ENCODE measurements around the gene LCN2. TPM values are rescaled to one million over a fixed set of nuclear protein-coding genes. Genes with fewer than 3 reads are reported as not detected.

The LCN2 gene
- total RNA-seq, 1 experiment from 2014 or later: 537 TPM

DNA sequence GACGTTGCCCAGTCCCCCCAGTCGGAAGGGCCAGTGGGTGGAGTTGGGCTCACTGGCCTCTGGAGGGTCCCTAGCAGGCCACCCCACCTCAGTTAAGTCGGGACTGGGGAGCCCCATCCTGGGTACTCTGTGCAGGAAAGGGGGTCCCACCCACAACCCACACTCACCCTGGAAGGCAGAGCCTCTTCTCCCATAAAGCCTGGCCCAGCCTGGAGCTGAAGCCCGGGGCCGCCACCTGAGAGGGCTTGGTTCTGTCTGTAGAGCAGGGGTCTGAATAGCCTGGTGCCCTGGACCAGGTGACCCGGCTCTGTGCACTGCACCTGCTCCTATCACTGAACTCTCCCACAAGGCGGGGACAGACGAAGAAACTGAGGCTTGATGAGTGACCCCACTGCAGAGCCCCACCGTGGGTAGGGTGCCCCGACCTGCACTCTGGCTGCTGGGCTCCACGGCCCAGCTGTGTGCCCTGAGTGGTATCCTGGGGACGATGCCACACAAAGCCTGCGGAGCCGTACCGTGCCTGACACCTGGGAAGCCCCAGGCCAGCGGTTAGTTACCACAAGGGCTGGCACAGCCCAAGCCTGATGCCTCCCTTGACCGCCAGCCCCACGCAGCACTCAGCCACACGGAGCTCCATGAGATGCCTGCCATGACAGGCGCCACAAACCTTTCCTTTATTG, 29.1 kb upstream of the LCN2 start:
- no peaks in the 10 kb centered on the region for H3K36me3 ChIP-seq (ENCODE audit: low read depth)
- TF ChIP-seq, protein P1, sequence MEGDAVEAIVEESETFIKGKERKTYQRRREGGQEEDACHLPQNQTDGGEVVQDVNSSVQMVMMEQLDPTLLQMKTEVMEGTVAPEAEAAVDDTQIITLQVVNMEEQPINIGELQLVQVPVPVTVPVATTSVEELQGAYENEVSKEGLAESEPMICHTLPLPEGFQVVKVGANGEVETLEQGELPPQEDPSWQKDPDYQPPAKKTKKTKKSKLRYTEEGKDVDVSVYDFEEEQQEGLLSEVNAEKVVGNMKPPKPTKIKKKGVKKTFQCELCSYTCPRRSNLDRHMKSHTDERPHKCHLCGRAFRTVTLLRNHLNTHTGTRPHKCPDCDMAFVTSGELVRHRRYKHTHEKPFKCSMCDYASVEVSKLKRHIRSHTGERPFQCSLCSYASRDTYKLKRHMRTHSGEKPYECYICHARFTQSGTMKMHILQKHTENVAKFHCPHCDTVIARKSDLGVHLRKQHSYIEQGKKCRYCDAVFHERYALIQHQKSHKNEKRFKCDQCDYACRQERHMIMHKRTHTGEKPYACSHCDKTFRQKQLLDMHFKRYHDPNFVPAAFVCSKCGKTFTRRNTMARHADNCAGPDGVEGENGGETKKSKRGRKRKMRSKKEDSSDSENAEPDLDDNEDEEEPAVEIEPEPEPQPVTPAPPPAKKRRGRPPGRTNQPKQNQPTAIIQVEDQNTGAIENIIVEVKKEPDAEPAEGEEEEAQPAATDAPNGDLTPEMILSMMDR (conservative IDR thresholded peaks at IDR 0.05): no peak
- TF ChIP-seq EZH2 (IDR thresholded peaks at IDR 0.05; ENCODE audit: low read depth): no peak
- ChIA-PET POLR2A (ENCODE audit: unreplicated experiment) (no interaction called here), CTCF (interaction anchor here (0.7 kb wide), 2 partner anchors 24 to 55 kb away, joined by 3 read pairs; no protein-coding TSS in a partner anchor)
- no TSS peak for BruUV-seq (replicated peaks)
- intact Hi-C loops (cut with micrococcal nuclease; ENCODE audit: unreplicated experiment): no loop called here
- H3K9me2 ChIP-seq (ENCODE audit: insufficient read depth): no peaks in the 10 kb centered on the region
- no peak overlapping the region for H3K4me2 ChIP-seq
- peaks cover 10% of the 10 kb centered on the region; the same call in 1 of the 2 replicates for H3F3A ChIP-seq (ENCODE audit: insufficient read depth, low read depth)
- H3K27me3 ChIP-seq (ENCODE audit: insufficient read depth, low read depth): no peaks in the 10 kb centered on the region
- H3K9me3 ChIP-seq (ENCODE audit: insufficient read depth, low read depth): no peaks in the 10 kb centered on the region
- H3K79me2 ChIP-seq (ENCODE audit: low read depth): peaks cover 10% of the 10 kb centered on the region; the same call in 1 of the 2 replicates
- no peak overlapping the region for H2AFZ ChIP-seq
- DNase-seq: no peak
- H3K27ac ChIP-seq: no peak overlapping the region
- peaks cover 11% of the 10 kb centered on the region for H4K20me1 ChIP-seq (ENCODE audit: insufficient read depth)
- H3K4me1 ChIP-seq (replicated peaks; ENCODE audit: insufficient read depth): no peaks in the 10 kb centered on the region
- no peak overlapping the region for H3K4me3 ChIP-seq

DNA sequence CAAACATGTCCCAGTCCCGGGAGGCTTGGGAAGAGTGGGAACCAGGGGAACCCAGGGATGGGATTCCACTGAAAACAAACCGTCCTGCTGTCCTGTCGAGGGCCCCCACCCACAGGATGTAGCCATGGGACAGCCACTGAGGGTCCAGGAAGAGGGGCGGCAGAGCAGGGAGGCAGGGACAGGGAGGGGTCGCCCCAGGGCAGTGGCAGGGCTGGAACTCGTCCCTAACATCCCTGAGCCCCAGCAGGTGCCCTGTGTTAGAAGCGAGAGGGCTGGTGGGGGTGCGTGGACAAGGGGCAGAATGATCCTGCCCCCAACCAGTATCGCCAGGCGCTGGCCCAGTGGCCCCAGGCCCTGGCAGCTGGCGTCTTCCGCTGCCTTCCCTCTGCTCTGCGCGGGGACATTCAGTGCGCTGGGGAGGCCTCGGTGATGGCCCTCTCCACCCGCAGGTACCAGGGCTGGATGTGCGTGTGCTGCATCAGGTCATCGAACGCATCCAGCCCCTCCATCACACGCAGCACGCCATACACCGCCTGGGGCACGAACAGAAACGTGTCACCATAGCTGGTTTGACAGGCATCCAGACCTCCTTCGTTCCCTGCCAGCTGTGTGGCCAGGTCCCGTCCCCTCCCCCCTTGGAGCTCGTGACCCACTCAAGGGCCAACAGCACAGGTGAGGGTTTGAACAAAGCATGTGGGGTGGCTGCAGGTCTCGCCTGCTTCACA, 28.4 kb upstream of the LCN2 start:
- no peaks in the 10 kb centered on the region for H3K9me3 ChIP-seq (ENCODE audit: insufficient read depth, low read depth)
- no peak for TF ChIP-seq EZH2 (IDR thresholded peaks at IDR 0.05; ENCODE audit: low read depth)
- TF ChIP-seq, protein P1 (conservative IDR thresholded peaks at IDR 0.05): no peak
- DNase-seq: no peak
- no peak overlapping the region for H3K4me2 ChIP-seq
- no TSS peak for BruUV-seq (replicated peaks)
- ChIA-PET POLR2A (ENCODE audit: unreplicated experiment) (no interaction called here), CTCF (no interaction called here)
- no peak overlapping the region for H3K4me3 ChIP-seq
- H4K20me1 ChIP-seq (ENCODE audit: insufficient read depth): peaks cover 15% of the 10 kb centered on the region
- H3F3A ChIP-seq (ENCODE audit: insufficient read depth, low read depth): peaks cover 10% of the 10 kb centered on the region; the same call in 1 of the 2 replicates
- no peaks in the 10 kb centered on the region for H3K9me2 ChIP-seq (ENCODE audit: insufficient read depth)
- peaks cover 4% of the 10 kb centered on the region for H3K4me1 ChIP-seq (replicated peaks; ENCODE audit: insufficient read depth)
- H3K79me2 ChIP-seq (ENCODE audit: low read depth): peaks cover 17% of the 10 kb centered on the region
- H3K27me3 ChIP-seq (ENCODE audit: insufficient read depth, low read depth): no peaks in the 10 kb centered on the region
- H2AFZ ChIP-seq: no peak overlapping the region
- no peak overlapping the region for H3K27ac ChIP-seq
- intact Hi-C loops (cut with micrococcal nuclease; ENCODE audit: unreplicated experiment): no loop called here
- H3K36me3 ChIP-seq (ENCODE audit: low read depth): no peaks in the 10 kb centered on the region

DNA sequence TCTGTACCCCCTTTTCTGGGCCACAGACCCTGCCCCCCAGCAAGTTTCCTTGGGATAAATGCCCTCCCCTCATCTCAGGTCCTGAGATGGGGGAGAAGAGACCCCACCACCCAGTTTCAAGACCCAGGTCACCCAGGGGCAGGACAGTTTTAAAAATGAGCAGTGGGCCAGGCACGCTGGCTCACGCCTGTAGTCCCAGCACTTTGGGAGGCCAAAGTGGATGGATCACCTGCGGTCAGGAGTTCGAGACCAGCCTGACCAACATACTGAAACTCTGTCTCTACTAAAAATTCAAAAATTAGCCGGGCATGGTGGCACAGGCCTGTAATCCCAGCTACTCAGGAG, 27.8 kb upstream of the LCN2 start:
- Histone ChIP-seq H2AFZ (no peak overlapping the region), H3K9me2 (ENCODE audit: insufficient read depth) (no peaks in the 10 kb centered on the region), H3K79me2 (ENCODE audit: low read depth) (peaks cover 22% of the 10 kb centered on the region), H3K27ac (no peak overlapping the region), H3K4me1 (replicated peaks; ENCODE audit: insufficient read depth) (peaks cover 9% of the 10 kb centered on the region), H3K4me2 (no peak overlapping the region), H3K27me3 (ENCODE audit: insufficient read depth, low read depth) (no peaks in the 10 kb centered on the region), H3F3A (ENCODE audit: insufficient read depth, low read depth) (peaks cover 10% of the 10 kb centered on the region; the same call in 1 of the 2 replicates), H4K20me1 (ENCODE audit: insufficient read depth) (peaks cover 19% of the 10 kb centered on the region), H3K9me3 (ENCODE audit: insufficient read depth, low read depth) (no peaks in the 10 kb centered on the region), H3K36me3 (ENCODE audit: low read depth) (no peaks in the 10 kb centered on the region), H3K4me3 (no peak overlapping the region)
- intact Hi-C loops (cut with micrococcal nuclease; ENCODE audit: unreplicated experiment): no loop called here
- CTCF ChIA-PET: no interaction called here
- no TSS peak for BruUV-seq (replicated peaks)
- no peak for TF ChIP-seq EZH2 (IDR thresholded peaks at IDR 0.05; ENCODE audit: low read depth)
- TF ChIP-seq, protein P1 (conservative IDR thresholded peaks at IDR 0.05): no peak
- POLR2A ChIA-PET (ENCODE audit: unreplicated experiment): no interaction called here
- no peak for DNase-seq

Measured in PC-9 (cell line).